ENCODE measurements around the gene TMEM223.
"Not testable (repeated sequence)": the region's sequence is repeated elsewhere in the genome, so short reads cannot be mapped to it uniquely, and the experiment has no call there.

TMEM223 gene

GRCh38 chr11:62757846-62758788, 33.7 kb downstream of the TMEM223 start:
- Mint-ChIP-seq H3K4me1 (peaks cover 27% of the 10 kb centered on the region), H3K27me3 (no peaks in the 10 kb centered on the region), H3K36me3 (ENCODE audit: insufficient read depth) (peaks cover 18% of the 10 kb centered on the region), H3K27ac (ENCODE audit: low read depth) (peak overlapping the region; percentile 74), H3K4me3 (no peak overlapping the region), H3K9me3 (no peaks in the 10 kb centered on the region)
- ATAC-seq (replicated peaks; ENCODE audit: extremely low read depth, poor library complexity, severe bottlenecking) (no peak), DNase-seq (ENCODE audit: low spot score in 2 of 2) (no peak)

- H3K27me3 Mint-ChIP-seq: no peaks in the 10 kb centered on the region
- ATAC-seq (replicated peaks; ENCODE audit: extremely low read depth, poor library complexity, severe bottlenecking) (no peak), DNase-seq (ENCODE audit: low spot score in 2 of 2) (no peak)
- peak overlapping the region; percentile 88 for H3K4me3 Mint-ChIP-seq
- no peak overlapping the region for H3K27ac Mint-ChIP-seq (ENCODE audit: low read depth)
- H3K9me3 Mint-ChIP-seq: no peaks in the 10 kb centered on the region
- H3K4me1 Mint-ChIP-seq: peaks cover 12% of the 10 kb centered on the region
- H3K36me3 Mint-ChIP-seq (ENCODE audit: insufficient read depth): peaks cover 8% of the 10 kb centered on the region
These were observed 36.7 kb downstream of the TMEM223 start for GRCh38 chr11:62755086-62755615.

GRCh38 chr11:62753736-62754603, 37.8 kb downstream of the TMEM223 start, which contains the start of gene ZBTB3:
ZBTB3 (minus strand) TSS chr11:62754160; CDS start chr11:62753664, 496 bp downstream.
- H3K4me3 Mint-ChIP-seq: peak within 1 kb of the TSS; percentile 88
- H3K27ac Mint-ChIP-seq (ENCODE audit: low read depth): peak within 1 kb of the TSS; percentile 88
- peak; percentile 92 to 96 for DNase-seq (ENCODE audit: low spot score in 2 of 2)
- H3K9me3 Mint-ChIP-seq: no peaks in the 10 kb centered on the region
- peak; percentile 97 for ATAC-seq (replicated peaks; ENCODE audit: extremely low read depth, poor library complexity, severe bottlenecking)
- H3K36me3 Mint-ChIP-seq (ENCODE audit: insufficient read depth): peaks cover 12% of the 10 kb centered on the region
- no peaks in the 10 kb centered on the region for H3K27me3 Mint-ChIP-seq
- peaks cover 14% of the 10 kb centered on the region for H3K4me1 Mint-ChIP-seq

- DNase-seq (ENCODE audit: low spot score in 2 of 2) (no peak), ATAC-seq (replicated peaks; ENCODE audit: extremely low read depth, poor library complexity, severe bottlenecking) (no peak)
- Mint-ChIP-seq H3K27me3 (no peaks in the 10 kb centered on the region), H3K4me1 (peaks cover 18% of the 10 kb centered on the region), H3K27ac (ENCODE audit: low read depth) (peak overlapping the region; percentile 88), H3K4me3 (peak overlapping the region; percentile 88), H3K9me3 (no peaks in the 10 kb centered on the region), H3K36me3 (ENCODE audit: insufficient read depth) (peaks cover 12% of the 10 kb centered on the region)
These were observed 38.6 kb downstream of the TMEM223 start for GRCh38 chr11:62752994-62753735.

GRCh38 chr11:62752177-62752785, 39.5 kb downstream of the TMEM223 start:
- no peak overlapping the region for H3K27ac Mint-ChIP-seq (ENCODE audit: low read depth)
- H3K27me3 Mint-ChIP-seq: no peaks in the 10 kb centered on the region
- peaks cover 18% of the 10 kb centered on the region for H3K4me1 Mint-ChIP-seq
- H3K9me3 Mint-ChIP-seq: no peaks in the 10 kb centered on the region
- H3K4me3 Mint-ChIP-seq: peak overlapping the region; percentile 41
- DNase-seq (ENCODE audit: low spot score in 2 of 2) (no peak), ATAC-seq (replicated peaks; ENCODE audit: extremely low read depth, poor library complexity, severe bottlenecking) (no peak)
- H3K36me3 Mint-ChIP-seq (ENCODE audit: insufficient read depth): peaks cover 12% of the 10 kb centered on the region

GRCh38 chr11:62749931-62750330, 41.9 kb downstream of the TMEM223 start:
- DNase-seq (ENCODE audit: low spot score in 2 of 2); H3K4me3 Mint-ChIP-seq: not testable (repeated sequence)
- H3K36me3 Mint-ChIP-seq (ENCODE audit: insufficient read depth): peaks cover 13% of the 10 kb centered on the region

GRCh38 chr11:62747475-62748160, 44.2 kb downstream of the TMEM223 start:
- Mint-ChIP-seq H3K27ac (ENCODE audit: low read depth) (no peak overlapping the region), H3K9me3 (no peaks in the 10 kb centered on the region), H3K36me3 (ENCODE audit: insufficient read depth) (peaks cover 6% of the 10 kb centered on the region), H3K4me3 (no peak overlapping the region), H3K27me3 (no peaks in the 10 kb centered on the region), H3K4me1 (peaks cover 8% of the 10 kb centered on the region)
- no peak for DNase-seq (ENCODE audit: low spot score in 2 of 2)
- ATAC-seq (replicated peaks; ENCODE audit: extremely low read depth, poor library complexity, severe bottlenecking): no peak

More at GRCh38 chr11:62749931-62750330, 41.9 kb downstream of the TMEM223 start:
- peaks cover 18% of the 10 kb centered on the region for H3K4me1 Mint-ChIP-seq
- not testable (repeated sequence) for H3K27me3 Mint-ChIP-seq; ATAC-seq (replicated peaks; ENCODE audit: extremely low read depth, poor library complexity, severe bottlenecking); H3K9me3 Mint-ChIP-seq; H3K27ac Mint-ChIP-seq (ENCODE audit: low read depth)

Measured in central memory CD8-positive, alpha-beta T cell (primary cell).